GM12878 (cell line): ENCODE results near the gene SIM1. TPM values are rescaled to one million over a fixed set of nuclear protein-coding genes. Genes with fewer than 3 reads are reported as not detected.

ENCODE experiments used
- ATAC-seq: fragments of 200-7000 bp; cut with Tn5 transposase; 3 replicates; pipeline ENCODE4 v1.9.1; 2020; ENCODE audit warnings: mild to moderate bottlenecking, moderate library complexity
- BruUV-seq: library from RNA; stranded (reverse); fragments of 400-500 nt; replicated peaks from 2 replicates; lab custom pipeline; 2021; lab: Mats Ljungman, UMichigan
- CTCF ChIA-PET: fragments of 300-600 bp; sonication (Branson Sonifier 250); formaldehyde crosslinking; extraction: SDS; loops from one replicate; lab custom pipeline; 2021; ENCODE audit warnings: inconsistent platforms; lab: Yijun Ruan, JAX
- POLR2A ChIA-PET: fragments of 350-600 bp; formaldehyde crosslinking; extraction: SDS; loops from one replicate; lab custom pipeline; 2021; ENCODE audit warnings: inconsistent platforms; lab: Charles Lee
- RAD21 ChIA-PET: fragments of 300-600 bp; sonication (Branson Sonifier 250); formaldehyde crosslinking; loops from one replicate; lab custom pipeline; 2023; ENCODE audit warnings: antibody characterized with exemption; ENCODE audit not compliant: unreplicated experiment; lab: Charles Lee
- SMC1A ChIA-PET: fragments of 300-600 bp; sonication (Branson Sonifier 250); formaldehyde crosslinking; loops from one replicate; lab custom pipeline; 2023; ENCODE audit not compliant: unreplicated experiment, uncharacterized antibody; lab: Charles Lee
- DNase-seq: peaks from one replicate; pipeline ENCODE4 v3.0.0-alpha.2; 2011; ENCODE audit warnings: low read depth, low spot score
- FAIRE-seq: peaks from 3 replicates; lab custom pipeline; 2011; peaks lifted over from hg19 to GRCh38; lab: Jason Lieb, UNC
- H2AFZ ChIP-seq: 2 replicates; pipeline ENCODE4 v1.6.0; 2011; ENCODE audit warnings: low read depth, low read length, control low read depth; ENCODE audit not compliant: control insufficient read depth
- H3K27ac ChIP-seq: 2 replicates; pipeline ENCODE4 v1.5.1; 2011; ENCODE audit warnings: control low read depth; ENCODE audit not compliant: control insufficient read depth, insufficient read depth
- H3K27me3 ChIP-seq, 2 experiments: replicated peaks in 1 of 2; 2 replicates each; pipeline versions ENCODE4 v1.6.0 to v1.6.1; 2011; ENCODE audit warnings: low read length in 1 of 2; ENCODE audit not compliant: control insufficient read depth in 2 of 2, insufficient read depth in 2 of 2
- H3K36me3 ChIP-seq, 2 experiments: 2 replicates each; pipeline ENCODE4 v1.5.1; 2011; ENCODE audit warnings: low read length in 1 of 2; ENCODE audit not compliant: control insufficient read depth in 2 of 2, insufficient read depth in 2 of 2
- H3K4me1 ChIP-seq: 2 replicates; pipeline ENCODE4 v1.6.1; 2011; ENCODE audit warnings: mild to moderate bottlenecking, low read length, moderate library complexity, mixed read lengths; ENCODE audit not compliant: control insufficient read depth, insufficient read depth
- H3K4me2 ChIP-seq: 2 replicates; pipeline ENCODE4 v1.6.0; 2011; ENCODE audit warnings: control low read depth; ENCODE audit not compliant: control insufficient read depth, insufficient read depth
- H3K4me3 ChIP-seq: fragments of 200-600 bp; sonication (generic); 2 replicates; pipeline ENCODE4 v1.5.1; 2016
- H3K79me2 ChIP-seq: 2 replicates; pipeline ENCODE4 v1.6.0; 2011; ENCODE audit warnings: low read length; ENCODE audit not compliant: control insufficient read depth, insufficient read depth
- H3K9ac ChIP-seq: 2 replicates; pipeline ENCODE4 v1.8.0; 2011; ENCODE audit warnings: low read length, control low read depth, mixed read lengths; ENCODE audit not compliant: control insufficient read depth, insufficient read depth
- H3K9me3 ChIP-seq: replicated peaks from 3 replicates; pipeline ENCODE4 v1.5.1; 2011; ENCODE audit warnings: mild to moderate bottlenecking, low read length; ENCODE audit not compliant: control insufficient read depth, insufficient read depth
- H4K20me1 ChIP-seq: 2 replicates; pipeline ENCODE4 v1.6.0; 2011; ENCODE audit not compliant: control insufficient read depth, insufficient read depth
- ESRRA ChIP-seq: IDR thresholded peaks from 2 replicates; pipeline ENCODE4 v1.6.1; 2012; ENCODE audit warnings: mild to moderate bottlenecking, low read length, improper control_type of control experiment
- IKZF2 ChIP-seq, 2 experiments: fragments of 450-650 bp; IDR thresholded peaks; 2 replicates each; pipeline ENCODE4 v1.6.1; 2017; ENCODE audit warnings: mild to moderate bottlenecking in 2 of 2, moderate library complexity in 2 of 2
- PAX8 ChIP-seq: fragments of 450-650 bp; IDR thresholded peaks from 2 replicates; pipeline ENCODE4 v1.6.1; 2017; ENCODE audit warnings: mild to moderate bottlenecking, moderate library complexity
- RCOR1 ChIP-seq: conservative IDR thresholded peaks from 2 replicates; pipeline ENCODE4 v1.6.1; 2012; ENCODE audit warnings: low read depth, low read length, improper control_type of control experiment
- RELA ChIP-seq: fragments of 450-650 bp; IDR thresholded peaks from 2 replicates; pipeline ENCODE4 v1.8.0; 2014; ENCODE audit warnings: borderline replicate concordance; ENCODE audit not compliant: partially characterized antibody
- SIN3A ChIP-seq: IDR thresholded peaks from 2 replicates; pipeline ENCODE4 v1.6.1; 2012; ENCODE audit warnings: low read depth, low read length, improper control_type of control experiment
- SMAD5 ChIP-seq: IDR thresholded peaks from 2 replicates; pipeline ENCODE4 v1.6.1; 2016; ENCODE audit warnings: antibody characterized with exemption, low read depth
- ZNF207 ChIP-seq: fragments of 450-650 bp; IDR thresholded peaks from 2 replicates; pipeline ENCODE4 v1.6.1; 2014; ENCODE audit warnings: antibody characterized with exemption, mild to moderate bottlenecking, borderline replicate concordance
- ZZZ3 ChIP-seq: IDR thresholded peaks from 2 replicates; pipeline ENCODE4 v1.6.1; 2011; ENCODE audit warnings: low read depth; ENCODE audit not compliant: control insufficient read depth, insufficient read length
- WGBS: methylation state at CpG from one replicate; pipeline ENCODE4 v1.1.6; 2016; ENCODE audit warnings: low lambda C conversion rate; ENCODE audit not compliant: insufficient replicate concordance, insufficient coverage; ENCODE audit errors: missing lambda C conversion rate; 5-methylcytosine and 5-hydroxymethylcytosine counted together
- in situ Hi-C: fragments of 300-500 bp; cut with MboI; formaldehyde crosslinking; loops from 9 replicates; pipeline ENCODE4 v1.14.3; 2018; ENCODE audit warnings: mixed read lengths
- intact Hi-C: fragments of 100-400 bp; cut with micrococcal nuclease; formaldehyde crosslinking; loops from one replicate; pipeline ENCODE4 v1.14.2; 2022; ENCODE audit not compliant: unreplicated experiment
- polyA plus RNA-seq, 11 experiments: library from polyadenylated mRNA; depleted of rRNA in 4 of 11; unstranded in 6 of 11; stranded (reverse) in 5 of 11; fragments of >200 nt; fragmentation: Nextera tagmentation in 4 of 11; fragmentation: Illumina TruSeq in 1 of 11; extraction: Ambion mirVana in 4 of 11; extraction: Trizol in 1 of 11; gene quantifications; 1 replicate in 1 of 11; 2 replicates in 10 of 11; pipeline versions ENCODE4 v1.2.1 to v1.2.3, GENCODE V29; 2011 to 2016; ENCODE audit warnings: inconsistent platforms in 2 of 11, missing spikeins in 2 of 11, low read depth in 1 of 11
- total RNA-seq, 4 experiments: library from RNA; depleted of rRNA in 3 of 4; stranded (reverse); fragments of >200 nt in 3 of 4; fragmentation: Illumina TruSeq in 1 of 4; extraction: Trizol in 1 of 4; gene quantifications; 2 replicates each; pipeline versions ENCODE4 v1.2.1 to v1.2.3, GENCODE V29; 2013 to 2021
- TF ChIP-seq, protein P1 (sequence below): fragments of 450-650 bp; IDR thresholded peaks from 2 replicates; pipeline ENCODE4 v1.6.1; 2018; ENCODE audit warnings: borderline replicate concordance, mild to moderate bottlenecking; ENCODE audit not compliant: partially characterized antibody
- TF ChIP-seq, protein P2 (sequence below): IDR thresholded peaks from 2 replicates; pipeline ENCODE4 v1.6.1; 2012; ENCODE audit warnings: improper control_type of control experiment, low read depth, low read length; ENCODE audit not compliant: insufficient replicate concordance
- TF ChIP-seq, protein P3 (sequence below): fragments of 450-650 bp; IDR thresholded peaks from 2 replicates; pipeline ENCODE4 v1.6.1; 2018; ENCODE audit warnings: mild to moderate bottlenecking, low read depth, moderate library complexity; ENCODE audit not compliant: partially characterized antibody

SIM1 gene
- total and polyA plus RNA-seq, 10 of the 15 experiments (the other 5 are each of a cell fraction or from before 2014, with no cell fraction given), result not detected

DNA sequence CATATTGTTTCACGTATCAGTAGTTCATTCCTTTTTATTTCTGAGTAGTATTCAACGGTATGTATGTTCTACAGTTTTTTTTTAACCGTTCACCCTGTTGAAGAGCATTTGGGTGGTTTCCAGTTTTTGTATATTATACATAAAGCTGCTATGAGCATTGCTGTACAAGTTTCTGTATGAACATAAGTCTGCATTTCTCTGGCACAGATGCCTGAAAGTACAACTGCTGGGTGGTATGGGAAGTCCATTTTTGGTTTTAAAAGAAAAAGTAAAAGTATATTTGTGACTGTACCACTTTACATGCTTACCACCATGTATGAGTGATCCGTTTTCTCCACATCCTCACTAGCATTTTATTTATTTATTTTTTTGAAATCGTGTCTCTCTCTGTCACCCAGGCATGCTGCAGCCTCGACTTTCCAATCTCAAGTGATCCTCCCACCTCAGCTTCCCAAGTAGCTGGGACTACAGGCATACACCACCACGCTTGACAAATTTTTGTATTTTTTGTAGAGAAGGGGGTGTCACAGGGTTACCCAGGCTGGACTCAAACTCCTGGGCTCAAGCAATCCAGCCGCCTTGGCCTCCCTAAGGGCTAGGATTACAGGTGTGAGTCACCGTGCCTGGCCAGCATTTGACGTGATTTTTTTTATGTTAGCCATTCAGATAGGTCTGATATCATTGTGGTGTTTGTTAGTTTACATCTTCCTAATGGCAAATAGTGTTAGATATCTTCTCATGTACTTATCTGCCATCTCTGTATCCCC lies 11.0 kb upstream of the SIM1 start:
- ChIA-PET SMC1A (interaction anchor here (1.2 to 3.6 kb wide), 6 partner anchors 138 to 371 kb away, joined by 3 to 16 read pairs (median 4); no protein-coding TSS in a partner anchor), CTCF (interaction anchor here (0.7 to 8.8 kb wide), 11 partner anchors 15 to 608 kb away, joined by 3 to 72 read pairs (median 4); no protein-coding TSS in a partner anchor), RAD21 (interaction anchor here (1.0 to 4.7 kb wide), 4 partner anchors 11 to 474 kb away, joined by 3 to 22 read pairs (median 4); no protein-coding TSS in a partner anchor), POLR2A (no interaction called here)
- in situ Hi-C loops (loop anchor here (5.0 kb wide), 1 partner anchor 363 kb away; no protein-coding TSS in a partner anchor), intact Hi-C loops (loop anchor here (5.0 kb wide), 2 partner anchors 182 to 608 kb away; no protein-coding TSS in a partner anchor)
- Histone ChIP-seq H3K9ac (no peak overlapping the region), H3K79me2 (no peaks in the 10 kb centered on the region), H3K4me1 (peaks cover 16% of the 10 kb centered on the region), H3K27ac (no peak overlapping the region), H3K4me3 (no peak overlapping the region), H3K36me3 (no peaks in the 10 kb centered on the region), H3K9me3 (no peaks in the 10 kb centered on the region), H3K4me2 (peak overlapping the region; percentile 70), H3K27me3 (no peaks in the 10 kb centered on the region), H2AFZ (no peak overlapping the region; the same call in none of the 2 replicates), H4K20me1 (no peaks in the 10 kb centered on the region)
- peak; percentile 13 for FAIRE-seq
- no TSS peak for BruUV-seq
- peak; percentile 82 for ATAC-seq
- DNase-seq, result peak; percentile 47
- WGBS, result 1% methylated on average over 10 of the region's 10 CpGs
- TF ChIP-seq RELA, result no peak
- no peak for TF ChIP-seq SIN3A
- TF ChIP-seq ZNF207, result no peak
- TF ChIP-seq ESRRA, result no peak
- TF ChIP-seq, protein P1, sequence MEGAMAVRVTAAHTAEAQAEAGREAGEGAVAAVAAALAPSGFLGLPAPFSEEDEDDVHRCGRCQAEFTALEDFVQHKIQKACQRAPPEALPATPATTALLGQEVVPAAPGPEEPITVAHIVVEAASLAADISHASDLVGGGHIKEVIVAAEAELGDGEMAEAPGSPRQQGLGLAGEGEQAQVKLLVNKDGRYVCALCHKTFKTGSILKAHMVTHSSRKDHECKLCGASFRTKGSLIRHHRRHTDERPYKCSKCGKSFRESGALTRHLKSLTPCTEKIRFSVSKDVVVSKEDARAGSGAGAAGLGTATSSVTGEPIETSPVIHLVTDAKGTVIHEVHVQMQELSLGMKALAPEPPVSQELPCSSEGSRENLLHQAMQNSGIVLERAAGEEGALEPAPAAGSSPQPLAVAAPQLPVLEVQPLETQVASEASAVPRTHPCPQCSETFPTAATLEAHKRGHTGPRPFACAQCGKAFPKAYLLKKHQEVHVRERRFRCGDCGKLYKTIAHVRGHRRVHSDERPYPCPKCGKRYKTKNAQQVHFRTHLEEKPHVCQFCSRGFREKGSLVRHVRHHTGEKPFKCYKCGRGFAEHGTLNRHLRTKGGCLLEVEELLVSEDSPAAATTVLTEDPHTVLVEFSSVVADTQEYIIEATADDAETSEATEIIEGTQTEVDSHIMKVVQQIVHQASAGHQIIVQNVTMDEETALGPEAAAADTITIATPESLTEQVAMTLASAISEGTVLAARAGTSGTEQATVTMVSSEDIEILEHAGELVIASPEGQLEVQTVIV, result no peak
- TF ChIP-seq PAX8, result no peak
- TF ChIP-seq SMAD5, result no peak
- TF ChIP-seq RCOR1, result no peak
- no peak for TF ChIP-seq IKZF2 (IDR thresholded peaks at IDR 0.05)
- no peak for TF ChIP-seq ZZZ3
- TF ChIP-seq, protein P2, sequence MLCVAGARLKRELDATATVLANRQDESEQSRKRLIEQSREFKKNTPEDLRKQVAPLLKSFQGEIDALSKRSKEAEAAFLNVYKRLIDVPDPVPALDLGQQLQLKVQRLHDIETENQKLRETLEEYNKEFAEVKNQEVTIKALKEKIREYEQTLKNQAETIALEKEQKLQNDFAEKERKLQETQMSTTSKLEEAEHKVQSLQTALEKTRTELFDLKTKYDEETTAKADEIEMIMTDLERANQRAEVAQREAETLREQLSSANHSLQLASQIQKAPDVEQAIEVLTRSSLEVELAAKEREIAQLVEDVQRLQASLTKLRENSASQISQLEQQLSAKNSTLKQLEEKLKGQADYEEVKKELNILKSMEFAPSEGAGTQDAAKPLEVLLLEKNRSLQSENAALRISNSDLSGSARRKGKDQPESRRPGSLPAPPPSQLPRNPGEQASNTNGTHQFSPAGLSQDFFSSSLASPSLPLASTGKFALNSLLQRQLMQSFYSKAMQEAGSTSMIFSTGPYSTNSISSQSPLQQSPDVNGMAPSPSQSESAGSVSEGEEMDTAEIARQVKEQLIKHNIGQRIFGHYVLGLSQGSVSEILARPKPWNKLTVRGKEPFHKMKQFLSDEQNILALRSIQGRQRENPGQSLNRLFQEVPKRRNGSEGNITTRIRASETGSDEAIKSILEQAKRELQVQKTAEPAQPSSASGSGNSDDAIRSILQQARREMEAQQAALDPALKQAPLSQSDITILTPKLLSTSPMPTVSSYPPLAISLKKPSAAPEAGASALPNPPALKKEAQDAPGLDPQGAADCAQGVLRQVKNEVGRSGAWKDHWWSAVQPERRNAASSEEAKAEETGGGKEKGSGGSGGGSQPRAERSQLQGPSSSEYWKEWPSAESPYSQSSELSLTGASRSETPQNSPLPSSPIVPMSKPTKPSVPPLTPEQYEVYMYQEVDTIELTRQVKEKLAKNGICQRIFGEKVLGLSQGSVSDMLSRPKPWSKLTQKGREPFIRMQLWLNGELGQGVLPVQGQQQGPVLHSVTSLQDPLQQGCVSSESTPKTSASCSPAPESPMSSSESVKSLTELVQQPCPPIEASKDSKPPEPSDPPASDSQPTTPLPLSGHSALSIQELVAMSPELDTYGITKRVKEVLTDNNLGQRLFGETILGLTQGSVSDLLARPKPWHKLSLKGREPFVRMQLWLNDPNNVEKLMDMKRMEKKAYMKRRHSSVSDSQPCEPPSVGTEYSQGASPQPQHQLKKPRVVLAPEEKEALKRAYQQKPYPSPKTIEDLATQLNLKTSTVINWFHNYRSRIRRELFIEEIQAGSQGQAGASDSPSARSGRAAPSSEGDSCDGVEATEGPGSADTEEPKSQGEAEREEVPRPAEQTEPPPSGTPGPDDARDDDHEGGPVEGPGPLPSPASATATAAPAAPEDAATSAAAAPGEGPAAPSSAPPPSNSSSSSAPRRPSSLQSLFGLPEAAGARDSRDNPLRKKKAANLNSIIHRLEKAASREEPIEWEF, result no peak
- TF ChIP-seq, protein P3, sequence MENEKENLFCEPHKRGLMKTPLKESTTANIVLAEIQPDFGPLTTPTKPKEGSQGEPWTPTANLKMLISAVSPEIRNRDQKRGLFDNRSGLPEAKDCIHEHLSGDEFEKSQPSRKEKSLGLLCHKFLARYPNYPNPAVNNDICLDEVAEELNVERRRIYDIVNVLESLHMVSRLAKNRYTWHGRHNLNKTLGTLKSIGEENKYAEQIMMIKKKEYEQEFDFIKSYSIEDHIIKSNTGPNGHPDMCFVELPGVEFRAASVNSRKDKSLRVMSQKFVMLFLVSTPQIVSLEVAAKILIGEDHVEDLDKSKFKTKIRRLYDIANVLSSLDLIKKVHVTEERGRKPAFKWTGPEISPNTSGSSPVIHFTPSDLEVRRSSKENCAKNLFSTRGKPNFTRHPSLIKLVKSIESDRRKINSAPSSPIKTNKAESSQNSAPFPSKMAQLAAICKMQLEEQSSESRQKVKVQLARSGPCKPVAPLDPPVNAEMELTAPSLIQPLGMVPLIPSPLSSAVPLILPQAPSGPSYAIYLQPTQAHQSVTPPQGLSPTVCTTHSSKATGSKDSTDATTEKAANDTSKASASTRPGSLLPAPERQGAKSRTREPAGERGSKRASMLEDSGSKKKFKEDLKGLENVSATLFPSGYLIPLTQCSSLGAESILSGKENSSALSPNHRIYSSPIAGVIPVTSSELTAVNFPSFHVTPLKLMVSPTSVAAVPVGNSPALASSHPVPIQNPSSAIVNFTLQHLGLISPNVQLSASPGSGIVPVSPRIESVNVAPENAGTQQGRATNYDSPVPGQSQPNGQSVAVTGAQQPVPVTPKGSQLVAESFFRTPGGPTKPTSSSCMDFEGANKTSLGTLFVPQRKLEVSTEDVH, result no peak
